ENCODE results near the gene DDX39B.
"Not testable (repeated sequence)": the region's sequence is repeated elsewhere in the genome, so short reads cannot be mapped to it uniquely, and the experiment has no call there.

DDX39B gene

GRCh38 chr6:31541658-31542521 is at the start of gene DDX39B:
DDX39B (minus strand) TSS chr6:31542003; CDS start chr6:31540532, 1,471 bp downstream.
- DNase-seq (ENCODE audit: low read depth): peak; percentile 82

- DNase-seq (ENCODE audit: low read depth): not testable (repeated sequence)
Measured at GRCh38 chr6:31590691-31591090, 48.9 kb upstream of the DDX39B start.

GRCh38 chr6:31588871-31589650 is 47.3 kb upstream of the DDX39B start:
- no peak for DNase-seq (ENCODE audit: low read depth)

- no peak for DNase-seq (ENCODE audit: low read depth)
Measured at GRCh38 chr6:31587791-31588777, 46.3 kb upstream of the DDX39B start.

- no peak for DNase-seq (ENCODE audit: low read depth)
Measured at GRCh38 chr6:31586599-31587281, 44.9 kb upstream of the DDX39B start.

- no peak for DNase-seq (ENCODE audit: low read depth)
Measured at GRCh38 chr6:31586008-31586407, 44.2 kb upstream of the DDX39B start, which contains the start of gene LST1. LST1 (plus strand) TSS chr6:31586277; CDS start chr6:31587300, 1,023 bp downstream.

- no peak for DNase-seq (ENCODE audit: low read depth)
Measured at GRCh38 chr6:31585491-31585890, 43.7 kb upstream of the DDX39B start.

- no peak for DNase-seq (ENCODE audit: low read depth)
Measured at GRCh38 chr6:31582230-31582643, 40.4 kb upstream of the DDX39B start, which contains the start of gene LTB. LTB (minus strand) TSS chr6:31582424; CDS start chr6:31582417, 7 bp downstream.

- DNase-seq (ENCODE audit: low read depth): no peak
Measured at GRCh38 chr6:31581434-31582229, 39.8 kb upstream of the DDX39B start.

GRCh38 chr6:31580807-31581433 is 39.1 kb upstream of the DDX39B start:
- DNase-seq (ENCODE audit: low read depth): peak; percentile 68

GRCh38 chr6:31580438-31580740 is 38.6 kb upstream of the DDX39B start:
- no peak for DNase-seq (ENCODE audit: low read depth)

- no peak for DNase-seq (ENCODE audit: low read depth)
Measured at GRCh38 chr6:31579546-31580437, 38.0 kb upstream of the DDX39B start.

- no peak for DNase-seq (ENCODE audit: low read depth)
Measured at GRCh38 chr6:31579119-31579505, 37.3 kb upstream of the DDX39B start.

GRCh38 chr6:31578184-31579118 is 36.6 kb upstream of the DDX39B start:
- DNase-seq (ENCODE audit: low read depth): no peak

- DNase-seq (ENCODE audit: low read depth): no peak
Measured at GRCh38 chr6:31577579-31577966, 35.8 kb upstream of the DDX39B start.

GRCh38 chr6:31576897-31577578 is 35.2 kb upstream of the DDX39B start:
- DNase-seq (ENCODE audit: low read depth): no peak
